HG02610 (cell line): ENCODE data around the gene PTCD1.
"Not testable (repeated sequence)": the region's sequence is repeated elsewhere in the genome, so short reads cannot be mapped to it uniquely, and the experiment has no call there.

Source experiments
- ATAC-seq: cut with Tn5 transposase; IDR thresholded peaks from one replicate; pipeline ENCODE4 v1.9.1; 2021; ENCODE audit warnings: mild to moderate bottlenecking, moderate library complexity; ENCODE audit not compliant: unreplicated experiment

Gene PTCD1

GRCh38 chr7:99392046-99392445, 46.6 kb downstream of the PTCD1 start:
- ATAC-seq: no peak

DNA sequence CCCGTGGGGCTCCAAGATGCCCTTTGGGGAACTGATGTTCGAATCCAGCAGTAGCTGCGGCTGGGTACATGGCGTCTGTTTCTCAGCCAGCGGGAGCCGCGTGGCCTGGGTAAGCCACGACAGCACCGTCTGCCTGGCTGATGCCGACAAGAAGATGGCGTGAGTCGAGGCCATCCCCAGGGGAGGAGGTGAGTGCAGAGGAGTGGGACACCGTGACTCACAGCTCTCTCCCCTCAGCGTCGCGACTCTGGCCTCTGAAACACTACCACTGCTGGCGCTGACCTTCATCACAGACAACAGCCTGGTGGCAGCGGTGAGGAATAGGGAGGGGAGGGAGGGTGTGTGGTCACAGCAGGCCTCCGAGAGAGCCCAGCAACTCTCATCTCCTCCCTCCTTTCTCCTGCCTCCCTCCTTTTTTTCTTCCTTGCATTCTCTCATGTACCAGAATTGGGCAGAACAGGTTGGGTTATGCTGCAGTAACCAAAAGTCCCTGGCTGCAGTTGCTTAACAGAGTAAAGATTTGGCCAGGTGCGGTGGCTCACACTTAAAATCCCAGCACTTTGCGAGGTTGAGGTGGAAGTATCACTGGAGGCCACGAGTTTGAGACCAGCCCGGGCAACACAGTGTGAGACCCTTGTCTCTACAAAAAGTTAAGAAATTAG, 47.5 kb downstream of the PTCD1 start:
- ATAC-seq: no peak

DNA sequence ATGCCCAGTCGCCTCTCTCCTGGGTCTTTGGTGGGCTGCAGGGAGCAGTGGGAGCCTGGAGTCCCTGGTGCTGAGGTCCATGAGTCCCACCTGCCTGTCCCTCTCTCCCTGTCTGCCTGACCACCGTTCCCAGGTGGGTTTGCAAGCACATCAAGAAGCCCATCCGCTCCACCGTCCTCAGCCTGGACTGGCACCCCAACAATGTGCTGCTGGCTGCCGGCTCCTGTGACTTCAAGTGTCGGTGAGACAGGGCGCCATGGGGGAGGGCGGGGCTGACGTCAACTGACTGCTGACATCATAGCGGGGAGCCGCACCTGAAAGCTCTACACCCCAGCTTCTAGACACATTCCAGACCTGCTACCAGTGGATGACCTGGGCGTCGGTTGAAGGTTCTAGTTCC, 48.8 kb downstream of the PTCD1 start:
- ATAC-seq: no peak

- ATAC-seq: no peak
Measured at GRCh38 chr7:99387912-99388311, 50.7 kb downstream of the PTCD1 start.

DNA sequence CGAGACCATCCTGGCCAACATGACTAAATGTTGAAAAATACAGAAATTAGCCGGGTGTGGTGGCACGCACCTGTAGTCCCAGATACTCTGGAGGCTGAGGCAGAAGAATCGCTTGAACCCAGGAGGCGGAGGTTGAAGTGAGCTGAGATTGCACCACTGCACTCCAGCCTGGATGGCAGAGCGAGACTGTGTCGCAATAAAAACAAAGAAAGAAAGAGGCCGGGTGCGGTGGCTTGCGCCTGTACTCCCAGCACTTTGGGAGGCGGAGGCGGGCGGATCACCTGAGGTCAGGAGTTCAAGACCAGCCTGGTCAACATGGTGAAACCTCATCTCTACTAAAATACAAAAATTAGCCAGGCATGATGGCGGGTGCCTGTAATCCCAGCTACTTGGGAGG, 51.4 kb downstream of the PTCD1 start:
- not testable (repeated sequence) for ATAC-seq

DNA sequence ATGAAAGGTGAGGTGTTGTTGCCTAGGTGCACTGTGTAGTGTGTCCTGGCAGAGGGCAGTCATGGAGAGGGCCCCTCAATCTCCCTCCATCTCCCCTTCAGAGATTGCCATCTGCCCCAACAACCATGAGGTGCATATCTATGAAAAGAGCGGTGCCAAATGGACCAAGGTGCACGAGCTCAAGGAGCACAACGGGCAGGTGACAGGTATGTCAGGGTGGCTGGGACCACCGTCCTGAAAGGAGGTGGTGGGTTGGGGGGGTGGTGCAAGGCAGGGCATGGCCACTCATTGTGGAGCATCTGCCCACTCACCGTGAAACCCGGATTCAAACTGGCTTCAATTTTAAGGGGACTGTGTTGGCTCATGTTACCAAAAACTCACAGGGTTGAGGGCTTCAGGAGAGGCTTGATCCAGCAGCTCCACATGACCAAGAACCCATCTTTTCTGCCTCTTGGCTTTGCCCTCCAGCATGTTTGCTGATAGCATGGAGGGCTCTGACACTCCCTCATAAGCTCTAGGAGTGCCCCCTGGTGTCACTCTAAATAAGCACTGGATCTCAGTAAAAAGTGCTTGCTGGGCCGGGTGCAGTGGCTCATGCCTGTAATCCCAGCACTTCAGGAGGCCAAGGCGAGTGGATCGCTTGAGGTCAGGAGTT, 51.9 kb downstream of the PTCD1 start:
- ATAC-seq: no peak

GRCh38 chr7:99385564-99385963, 53.0 kb downstream of the PTCD1 start:
- no peak for ATAC-seq

DNA sequence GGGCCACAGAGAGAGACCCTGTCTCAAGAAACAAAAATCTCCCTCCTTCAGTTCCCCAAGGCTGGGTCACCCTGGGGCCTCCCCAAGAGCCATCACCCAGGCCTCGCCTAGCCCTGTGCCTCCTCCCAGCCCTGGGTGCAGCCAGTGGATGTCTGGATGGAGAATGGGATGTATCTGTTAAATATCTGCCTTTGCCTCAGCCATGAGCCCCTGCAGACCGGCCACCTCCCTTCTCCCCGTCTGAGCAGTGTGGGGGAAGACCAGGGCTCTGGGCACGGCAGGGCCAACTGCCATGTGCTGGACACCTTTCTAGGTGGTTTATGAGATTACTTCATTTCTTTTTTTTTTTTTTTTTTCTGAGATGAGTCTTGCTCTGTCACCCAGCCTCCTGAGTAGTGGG, 54.1 kb downstream of the PTCD1 start:
- ATAC-seq: no peak

DNA sequence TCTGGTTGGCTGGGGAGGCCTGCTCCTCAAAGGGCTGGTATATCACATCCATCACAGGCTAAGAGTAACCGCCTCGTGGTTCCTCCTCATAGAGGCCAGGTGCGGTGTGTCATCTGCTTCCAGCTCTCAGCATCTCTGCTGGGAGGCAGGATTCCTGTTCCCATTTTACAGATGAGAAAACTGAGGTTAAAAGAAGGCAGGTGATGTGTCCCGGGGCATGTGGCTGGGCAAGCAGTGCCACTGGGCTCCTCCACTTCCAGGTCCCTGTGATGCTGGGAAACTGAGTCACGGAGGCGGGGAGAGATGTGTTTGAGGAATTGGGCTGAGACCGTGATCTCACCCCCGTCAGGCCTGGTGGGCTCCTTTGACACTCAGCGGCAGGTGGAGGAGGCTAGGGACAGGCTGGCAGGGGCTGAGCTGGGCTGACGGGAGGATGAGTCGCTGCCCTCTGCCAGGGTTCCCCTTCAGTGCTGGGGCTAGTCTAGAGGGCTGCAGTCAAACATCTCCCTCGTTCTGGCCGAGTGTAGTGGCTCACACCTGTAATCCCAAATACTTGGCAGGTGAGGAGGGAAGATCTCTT, 54.7 kb downstream of the PTCD1 start:
- ATAC-seq: no peak

GRCh38 chr7:99383203-99383602, 55.4 kb downstream of the PTCD1 start:
- ATAC-seq: no peak

DNA sequence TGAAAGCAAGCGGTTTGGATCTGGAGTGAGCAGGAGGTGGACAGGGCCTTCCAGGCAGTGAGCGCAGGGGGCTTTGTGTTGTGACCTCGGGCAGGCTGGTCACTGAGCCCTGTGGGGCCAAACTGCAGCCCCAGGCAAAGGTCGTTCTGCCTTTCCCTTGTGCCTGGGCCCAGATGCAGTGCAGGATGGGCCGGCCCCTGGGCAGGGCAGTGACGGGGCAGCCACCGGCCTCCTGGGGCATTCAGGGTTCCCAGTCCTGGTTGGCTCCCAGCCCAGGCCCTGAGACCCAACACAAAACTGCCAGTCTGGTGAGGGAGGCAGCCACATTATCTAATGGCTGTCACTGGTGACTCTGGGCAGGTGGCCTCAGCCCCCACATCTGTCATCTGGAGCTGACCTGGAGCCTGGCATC, 56.9 kb downstream of the PTCD1 start:
- no peak for ATAC-seq

DNA sequence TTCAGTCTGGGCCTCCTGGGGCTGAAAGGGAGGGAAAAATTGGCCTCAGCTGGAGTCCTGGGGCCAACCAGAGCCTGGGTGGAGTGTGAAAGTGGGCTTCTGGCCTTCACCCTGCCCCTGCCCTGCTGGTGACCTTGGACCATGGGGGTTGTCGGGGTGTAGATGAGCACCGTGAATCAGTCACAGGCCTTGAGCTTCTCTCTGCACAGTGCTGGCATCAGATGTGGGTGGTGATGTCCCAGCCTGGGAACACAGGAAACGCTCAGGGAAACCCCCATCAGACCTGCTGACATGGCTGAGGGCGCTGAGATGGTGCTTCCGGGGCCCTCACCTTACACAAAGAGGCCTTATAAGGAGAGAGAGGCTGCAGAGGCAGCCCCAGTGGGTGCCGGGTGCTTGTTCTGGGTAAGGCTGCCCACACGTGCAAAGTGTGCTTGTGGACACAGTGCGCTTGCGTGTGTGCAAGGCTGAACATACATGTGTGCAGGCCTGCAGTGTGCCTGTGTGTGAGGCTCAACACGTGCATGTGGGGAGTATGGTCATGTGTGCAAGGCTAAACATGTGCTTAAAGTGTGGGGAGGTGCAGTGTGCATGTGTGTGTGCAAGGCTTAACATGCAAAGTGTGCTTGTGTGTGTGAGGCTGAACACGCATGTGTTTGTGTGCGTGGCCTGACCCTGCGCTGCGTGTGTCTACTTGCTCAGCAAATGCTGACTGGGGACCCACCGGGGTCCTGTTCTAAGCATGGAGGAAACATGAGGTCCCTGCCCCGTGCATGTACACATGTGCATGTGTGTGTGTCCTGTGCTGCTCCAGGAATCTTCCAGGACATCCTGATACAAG, 57.6 kb downstream of the PTCD1 start:
- ATAC-seq: peak; percentile 83

- peak; percentile 33 for ATAC-seq
Measured at GRCh38 chr7:99380032-99380822, 58.4 kb downstream of the PTCD1 start.

DNA sequence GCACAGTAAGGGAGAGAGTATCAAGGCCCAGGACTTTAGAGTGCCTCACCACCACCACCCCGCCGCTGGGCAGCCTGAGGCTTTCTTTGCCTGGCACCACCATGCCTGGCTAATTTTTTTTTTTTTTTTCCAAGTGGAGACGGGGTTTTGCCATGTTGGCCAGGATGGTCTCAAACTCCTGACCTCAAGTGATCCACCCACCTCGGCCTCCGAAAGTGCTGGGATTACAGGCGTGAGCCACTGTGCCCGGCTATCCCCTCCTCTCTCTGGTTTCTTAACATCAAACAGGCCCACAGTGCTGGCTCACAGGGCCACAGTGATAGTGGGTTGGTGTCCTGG, 58.9 kb downstream of the PTCD1 start:
- not testable (repeated sequence) for ATAC-seq

DNA sequence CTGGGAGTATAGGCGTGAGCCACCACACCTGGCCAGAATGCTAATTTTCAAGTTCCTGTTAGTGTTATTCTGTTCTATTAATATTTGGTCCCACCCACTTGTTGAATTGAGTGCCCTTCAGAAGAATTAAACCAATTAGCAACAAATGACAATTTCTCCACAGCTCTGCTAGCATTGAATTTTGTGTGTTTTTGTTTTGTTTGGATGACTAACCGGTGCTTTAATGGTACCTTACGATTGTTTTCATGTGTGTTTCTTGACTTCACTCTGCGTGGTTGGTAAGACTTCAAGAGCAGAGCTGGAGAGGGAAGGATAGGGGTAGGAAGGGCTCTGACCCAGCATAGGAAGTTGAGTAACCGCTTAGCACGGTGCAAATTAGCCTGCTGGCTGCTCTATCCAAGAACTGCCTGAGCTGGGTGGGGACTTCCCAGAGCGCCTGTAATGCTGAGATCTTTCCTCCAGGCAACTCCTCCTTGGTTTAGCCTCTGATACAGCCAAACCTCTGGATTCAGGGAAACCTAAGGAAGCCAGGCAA, 59.5 kb downstream of the PTCD1 start:
- peak; percentile 19 for ATAC-seq

DNA sequence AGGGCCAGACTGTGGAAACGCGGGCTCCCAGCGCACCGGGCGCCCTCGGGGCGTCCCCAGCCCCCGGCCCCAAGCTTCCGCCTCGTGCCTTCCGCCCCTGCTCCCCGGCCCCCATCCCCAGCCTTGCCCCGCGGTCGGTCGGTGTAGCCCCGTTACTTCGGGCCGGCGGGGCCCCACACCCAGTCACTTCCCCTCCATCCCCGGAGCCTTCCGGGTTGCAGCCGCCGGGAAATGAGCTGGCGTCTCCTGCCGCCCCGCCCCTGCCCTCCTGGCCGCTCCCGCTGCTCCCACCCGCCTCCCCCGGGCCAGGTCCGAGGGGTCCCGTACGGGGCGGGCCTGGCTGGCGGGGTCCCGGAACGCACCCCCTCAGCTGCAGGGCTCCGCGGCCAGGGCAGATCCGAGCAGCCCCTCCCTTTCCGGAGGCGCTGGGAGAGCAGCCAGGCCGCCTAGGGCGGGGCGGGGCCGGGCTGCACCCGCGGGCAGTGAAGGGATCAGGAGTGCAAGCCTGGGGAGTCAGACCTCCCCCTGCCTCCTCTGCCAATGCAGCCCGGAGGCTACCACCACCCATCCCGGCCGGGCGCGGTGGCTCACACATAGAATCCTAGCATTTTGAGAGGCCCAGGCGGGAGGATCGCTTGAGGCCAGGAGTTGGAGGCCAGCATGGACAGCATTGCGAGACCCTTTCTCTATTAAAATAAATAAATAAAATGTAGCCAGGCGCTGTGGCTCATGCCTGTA, 63.4 kb downstream of the PTCD1 start:
- ATAC-seq: peak; percentile 44

GRCh38 chr7:99374111-99375064, 64.2 kb downstream of the PTCD1 start, which contains the start of gene ARPC1B:
ARPC1B (plus strand) TSS chr7:99374730; CDS start chr7:99385715, 10,985 bp downstream.
- peak; percentile 53 for ATAC-seq
